Endothelial cell of umbilical vein (primary cell): Measurements from ENCODE around the gene NR4A1.

Source experiments
- GATA2 ChIP-seq: IDR thresholded peaks from 2 replicates; pipeline ENCODE4 v1.7.0; 2011; ENCODE audit warnings: low read depth, mild to moderate bottlenecking, moderate library complexity, mixed read lengths, low read length; ENCODE audit not compliant: insufficient read length, insufficient read depth
- MAX ChIP-seq: IDR thresholded peaks from 2 replicates; pipeline ENCODE4 v1.6.1; 2011; ENCODE audit not compliant: insufficient read depth, insufficient read length
- POLR2A ChIP-seq: IDR thresholded peaks from 2 replicates; pipeline ENCODE4 v1.6.1; 2012; ENCODE audit warnings: low read depth, mild to moderate bottlenecking, control low read depth, low read length
- POLR2AphosphoS5 ChIP-seq: IDR thresholded peaks from 2 replicates; pipeline ENCODE4 v1.6.1; 2012; ENCODE audit warnings: low read depth, mild to moderate bottlenecking, control low read depth, low read length, moderate library complexity; ENCODE audit not compliant: insufficient read depth
- TF ChIP-seq, protein P1 (sequence below), 2 donors: IDR thresholded peaks; 1 replicate in 1 of 2; 2 replicates in 1 of 2; pipeline ENCODE4 v1.5.1; 2011; ENCODE audit warnings: low read length in 2 of 2, mild to moderate bottlenecking in 2 of 2, moderate library complexity in 2 of 2, control low read depth in 1 of 2, inconsistent platforms in 1 of 2, low read depth in 1 of 2; ENCODE audit not compliant: insufficient read depth in 1 of 2; ENCODE audit errors: extremely low read depth in 1 of 2

DNA sequence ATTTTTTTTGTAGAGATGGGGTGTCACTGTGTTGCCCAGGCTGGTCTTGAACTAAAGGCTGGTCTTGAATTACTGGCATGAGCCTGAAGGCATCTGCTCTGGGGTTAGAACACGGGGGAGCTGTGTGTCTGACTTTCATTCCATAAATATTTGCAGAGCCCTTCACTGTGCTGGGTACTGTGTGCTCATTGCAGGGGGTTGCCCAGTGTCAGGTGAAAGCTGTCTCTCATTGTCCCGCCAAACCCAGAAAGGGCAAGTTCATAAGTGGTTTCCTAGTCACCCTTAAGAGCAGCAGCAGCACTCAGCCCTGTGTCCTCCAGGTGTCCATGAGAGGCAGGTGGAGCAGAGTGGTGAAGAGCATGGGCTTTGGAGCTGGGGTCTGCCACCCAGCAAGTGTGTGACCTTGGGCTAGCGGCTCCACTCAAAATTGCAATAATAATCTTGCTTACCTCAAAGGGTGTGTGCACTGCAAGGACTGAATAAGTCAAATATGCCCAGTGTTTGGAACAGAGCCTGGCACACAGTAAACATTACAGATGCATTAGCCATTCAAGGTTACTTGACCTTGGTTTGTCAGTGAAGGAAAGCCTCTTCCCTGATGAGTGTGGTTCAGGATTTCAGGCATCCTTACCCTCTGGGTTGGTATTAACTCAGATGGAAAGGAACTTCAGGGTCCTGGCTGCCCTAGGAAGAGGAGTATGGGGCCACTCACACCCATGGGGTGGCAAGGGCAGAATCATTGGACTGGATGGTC lies 23.9 kb downstream of the NR4A1 start:
- TF ChIP-seq, protein P1, sequence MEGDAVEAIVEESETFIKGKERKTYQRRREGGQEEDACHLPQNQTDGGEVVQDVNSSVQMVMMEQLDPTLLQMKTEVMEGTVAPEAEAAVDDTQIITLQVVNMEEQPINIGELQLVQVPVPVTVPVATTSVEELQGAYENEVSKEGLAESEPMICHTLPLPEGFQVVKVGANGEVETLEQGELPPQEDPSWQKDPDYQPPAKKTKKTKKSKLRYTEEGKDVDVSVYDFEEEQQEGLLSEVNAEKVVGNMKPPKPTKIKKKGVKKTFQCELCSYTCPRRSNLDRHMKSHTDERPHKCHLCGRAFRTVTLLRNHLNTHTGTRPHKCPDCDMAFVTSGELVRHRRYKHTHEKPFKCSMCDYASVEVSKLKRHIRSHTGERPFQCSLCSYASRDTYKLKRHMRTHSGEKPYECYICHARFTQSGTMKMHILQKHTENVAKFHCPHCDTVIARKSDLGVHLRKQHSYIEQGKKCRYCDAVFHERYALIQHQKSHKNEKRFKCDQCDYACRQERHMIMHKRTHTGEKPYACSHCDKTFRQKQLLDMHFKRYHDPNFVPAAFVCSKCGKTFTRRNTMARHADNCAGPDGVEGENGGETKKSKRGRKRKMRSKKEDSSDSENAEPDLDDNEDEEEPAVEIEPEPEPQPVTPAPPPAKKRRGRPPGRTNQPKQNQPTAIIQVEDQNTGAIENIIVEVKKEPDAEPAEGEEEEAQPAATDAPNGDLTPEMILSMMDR (IDR thresholded peaks at IDR 0.05; ENCODE audit: extremely low read depth in 1 of 2, insufficient read depth in 1 of 2, low read depth in 1 of 2, low read length in 2 of 2) = no peak
- TF ChIP-seq POLR2A (no peak), GATA2 (no peak), POLR2AphosphoS5 (no peak), MAX (no peak)
